ENCODE data around the gene C11orf21. TPM values are rescaled to one million over a fixed set of nuclear protein-coding genes. Genes with fewer than 3 reads are reported as not detected.

The C11orf21 gene
- total and polyA plus RNA-seq, 9 of the 15 experiments (the other 6 are each of a cell fraction or from before 2014, with no cell fraction given) = 0.10 to 2.6 (median 2.0) TPM

- TF ChIP-seq CHD7 (IDR thresholded peaks at IDR 0.05; ENCODE audit: low read depth, low read length) (no peak), ZNF232 (CRISPR knock-in tag; IDR thresholded peaks at IDR 0.05) (no peak), ZNF695 (CRISPR knock-in tag; IDR thresholded peaks at IDR 0.05) (no peak), ZNF778 (CRISPR knock-in tag; IDR thresholded peaks at IDR 0.05) (no peak), MCM7 (IDR thresholded peaks at IDR 0.05) (no peak), ZNF280A (IDR thresholded peaks at IDR 0.05; ENCODE audit: low read depth, partially characterized antibody) (no peak)
Observed at GRCh38 chr11:2316963-2317244, 15.2 kb upstream of the C11orf21 start (continued).

Measured in K562 (cell line).